ENCODE data around the gene FAM25A.
"Not testable (repeated sequence)": the region's sequence is repeated elsewhere in the genome, so short reads cannot be mapped to it uniquely, and the experiment has no call there.

FAM25A gene

DNA sequence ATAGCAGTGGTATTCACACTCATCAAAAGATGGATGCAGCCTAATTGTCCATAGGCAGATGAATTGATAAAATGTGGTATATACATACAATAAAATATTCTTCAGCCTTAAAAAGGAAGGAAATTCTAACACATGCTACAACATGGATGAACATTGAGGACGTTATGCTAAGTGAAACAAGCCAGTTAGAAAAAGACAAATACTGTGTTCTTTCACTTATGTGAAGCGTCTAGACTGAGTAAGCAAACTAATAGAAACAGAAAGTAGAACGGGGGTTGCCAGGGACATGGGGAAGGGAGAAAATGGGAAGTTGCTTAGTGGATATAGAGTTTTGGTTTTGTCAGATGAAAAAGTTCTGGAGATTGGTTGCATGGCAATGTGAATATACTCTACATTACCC, 6.6 kb upstream of the FAM25A start:
- DNase-seq (ENCODE audit: low read depth) = not testable (repeated sequence)

DNA sequence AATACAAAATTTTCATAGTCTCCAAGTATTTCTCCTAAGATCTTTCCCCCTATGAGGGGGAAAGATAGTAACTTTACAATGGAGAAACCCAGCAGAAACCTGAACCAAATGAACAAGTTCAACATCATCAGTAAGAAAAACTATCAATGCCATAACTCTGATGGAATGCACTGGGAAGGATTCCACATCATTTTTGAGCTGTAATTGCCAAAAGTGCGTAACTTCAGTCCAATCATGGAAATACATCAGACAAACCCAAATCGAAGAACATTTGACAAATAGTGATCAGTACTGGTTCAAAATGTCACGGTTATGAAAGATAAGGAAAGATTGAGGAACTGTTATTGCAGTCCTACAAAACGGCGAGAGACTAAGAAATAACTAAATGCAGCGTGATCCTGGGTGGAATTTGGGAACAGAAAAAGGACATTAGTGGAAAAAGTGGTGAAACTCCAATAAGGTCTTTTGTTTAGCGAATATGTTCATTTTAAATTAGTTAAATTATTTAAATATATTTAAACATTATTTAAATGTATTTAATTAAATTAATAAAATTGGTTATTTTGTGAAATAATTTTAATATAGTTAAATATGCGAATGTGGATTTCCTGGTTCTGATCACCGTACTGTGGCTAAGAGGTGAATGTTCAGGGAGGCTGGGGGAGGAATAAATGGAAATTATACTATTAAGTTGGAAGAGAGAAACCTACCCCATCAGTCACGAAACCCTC, 4.9 kb upstream of the FAM25A start:
- DNase-seq (ENCODE audit: low read depth) = not testable (repeated sequence)

DNA sequence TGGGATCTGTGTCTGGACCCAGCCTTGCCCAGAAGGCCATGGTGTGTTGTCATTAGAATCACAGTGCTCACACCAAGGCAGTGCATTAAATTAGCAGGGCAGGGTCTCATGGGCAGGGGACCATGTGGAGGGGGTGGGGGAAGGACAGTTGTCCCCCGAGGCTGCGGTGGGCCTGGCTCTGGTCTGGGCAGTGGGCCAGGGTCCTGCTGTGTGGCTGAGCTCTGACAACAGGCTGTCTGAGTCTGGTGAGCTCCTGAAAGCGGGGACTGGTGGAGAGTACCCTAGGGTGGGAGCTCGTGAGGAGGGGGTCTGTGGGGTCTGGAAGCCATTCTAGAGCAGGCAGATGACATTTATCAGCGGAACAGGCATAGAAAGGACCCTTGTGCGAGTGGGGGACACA, 2.0 kb upstream of the FAM25A start:
- DNase-seq (ENCODE audit: low read depth) = not testable (repeated sequence)

- not testable (repeated sequence) for DNase-seq (ENCODE audit: low read depth)
Measured at GRCh38 chr10:87019066-87019465, 1.0 kb upstream of the FAM25A start.

DNA sequence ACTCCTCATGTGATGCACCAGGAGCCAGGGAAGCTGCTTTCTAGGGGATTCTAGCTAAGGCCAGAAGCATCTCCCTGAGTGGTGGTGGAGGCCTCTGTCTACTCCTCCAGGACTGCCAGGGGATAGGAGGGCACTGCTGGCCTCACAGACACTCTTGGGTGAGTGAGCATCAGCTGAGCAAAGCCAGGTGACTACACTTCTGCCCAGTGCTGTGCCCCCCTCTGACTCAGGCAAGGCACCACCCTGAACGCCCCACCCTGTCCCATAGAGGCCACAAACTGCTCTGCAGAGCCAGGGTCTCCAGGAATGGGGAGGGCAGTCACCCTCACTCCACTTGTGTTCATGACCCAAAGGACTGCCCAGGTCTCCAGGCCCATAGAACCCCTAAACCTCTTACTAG, 590 bp upstream of the FAM25A start:
- DNase-seq (ENCODE audit: low read depth) = not testable (repeated sequence)

- not testable (repeated sequence) for DNase-seq (ENCODE audit: low read depth)
Measured at GRCh38 chr10:87025285-87025958, 5.3 kb downstream of the FAM25A start.

DNA sequence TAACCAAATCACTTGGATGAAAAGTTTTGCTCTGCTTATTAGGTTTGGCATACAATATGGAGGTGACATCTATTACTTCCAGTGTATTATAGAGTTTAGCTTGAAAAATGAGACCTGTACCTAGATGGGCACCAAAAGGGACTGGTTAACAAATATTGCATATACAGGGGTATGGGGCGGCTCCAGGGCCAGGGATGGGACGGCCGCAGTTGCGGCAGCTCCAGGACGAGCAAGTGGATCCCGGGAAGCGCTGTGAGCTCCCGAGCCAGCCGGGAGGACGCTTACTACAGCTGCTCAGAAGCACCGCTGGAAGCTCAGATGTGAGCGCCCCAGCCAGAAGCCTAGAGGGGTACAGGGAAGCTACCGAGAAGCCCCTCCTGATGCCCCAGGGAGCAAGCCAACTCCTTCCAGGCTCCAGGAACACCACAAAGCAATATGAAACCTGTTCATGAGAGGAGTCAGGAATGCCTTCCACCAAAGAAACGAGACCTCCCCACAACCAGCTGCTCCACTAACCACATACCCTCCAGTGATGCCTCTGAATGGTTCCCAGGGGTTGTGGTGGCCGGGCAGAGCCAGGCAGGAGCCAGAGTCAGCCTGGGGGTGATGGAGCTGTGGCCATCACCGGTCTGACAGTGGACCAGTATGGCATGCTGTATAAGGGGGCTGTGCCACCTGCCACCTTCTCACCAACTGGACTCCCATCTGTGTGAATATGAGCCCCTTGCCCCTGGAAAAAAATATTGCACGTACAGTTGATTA, 6.8 kb downstream of the FAM25A start:
- DNase-seq (ENCODE audit: low read depth) = not testable (repeated sequence)

DNA sequence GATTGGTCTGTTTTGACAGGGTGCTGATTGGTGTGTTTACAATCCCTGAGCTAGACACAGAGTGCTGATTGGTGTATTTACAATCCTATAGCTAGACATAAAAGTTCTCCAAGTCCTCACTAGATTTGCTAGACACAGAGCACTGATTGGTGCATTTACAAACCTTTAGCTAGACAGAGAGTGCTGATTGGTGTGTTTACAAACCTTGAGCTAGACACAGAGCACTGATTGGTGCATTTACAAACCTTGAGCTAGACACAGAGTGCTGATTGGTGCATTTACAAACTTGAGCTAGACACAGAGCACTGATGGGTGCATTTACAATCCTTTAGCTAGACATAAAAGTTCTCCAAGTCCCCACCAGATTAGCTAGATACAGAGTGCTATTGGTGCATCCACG, 10.3 kb downstream of the FAM25A start:
- not testable (repeated sequence) for DNase-seq (ENCODE audit: low read depth)

DNA sequence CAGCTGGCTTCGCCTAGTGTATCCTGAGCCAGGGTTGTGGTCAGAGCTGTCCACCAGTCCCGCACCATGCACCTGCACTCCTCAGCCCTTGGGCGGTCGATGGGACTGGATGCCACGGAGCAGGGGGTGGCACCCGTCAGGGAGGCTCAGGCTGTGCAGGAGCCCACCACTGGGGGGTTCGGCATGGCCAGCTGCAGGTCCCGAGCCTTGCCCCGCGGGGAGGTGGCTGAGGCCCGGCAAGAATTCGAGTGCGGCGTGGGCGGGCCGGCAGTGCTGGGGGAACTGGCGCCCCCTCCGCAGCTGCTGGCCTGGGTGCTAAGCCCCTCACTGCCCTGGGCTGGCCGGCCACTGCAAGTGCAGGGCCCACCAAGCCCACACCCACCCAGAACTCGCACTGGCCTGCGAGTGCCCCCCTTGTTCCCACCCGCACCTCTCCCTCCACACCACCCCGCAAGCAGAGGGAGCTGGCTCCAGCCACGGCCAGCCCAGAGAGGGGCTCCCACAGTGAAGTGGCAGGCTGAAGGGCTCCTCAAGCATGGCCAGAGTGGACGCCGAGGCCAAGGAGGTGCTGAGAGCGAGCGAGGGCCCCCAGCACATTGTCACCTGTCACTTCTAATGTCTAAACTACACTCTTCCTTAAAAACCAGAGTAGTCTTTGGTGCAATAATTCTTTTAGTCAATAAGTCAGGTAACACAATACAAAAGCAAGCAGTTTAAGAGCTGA, 11.0 kb downstream of the FAM25A start:
- DNase-seq (ENCODE audit: low read depth) = no peak

DNA sequence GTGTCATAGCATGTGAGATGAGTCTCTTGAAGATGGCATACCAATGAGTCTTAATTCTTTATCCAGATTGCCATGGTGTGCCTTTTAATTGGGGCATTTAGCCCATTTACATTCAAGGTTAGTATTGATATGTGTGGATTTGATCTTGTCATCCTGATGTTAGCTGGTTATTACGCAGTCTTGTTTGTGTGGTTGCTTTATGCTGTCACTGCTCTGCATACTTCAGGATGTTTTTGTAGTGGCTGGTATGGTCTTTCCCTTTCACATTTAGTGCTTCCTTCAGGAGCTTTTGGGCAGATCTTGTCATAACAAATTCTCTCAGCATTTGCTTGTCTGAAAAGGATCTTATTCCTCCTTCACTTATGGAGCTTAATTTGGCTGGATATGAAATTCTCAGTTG, 16.5 kb downstream of the FAM25A start:
- DNase-seq (ENCODE audit: low read depth) = no peak

DNA sequence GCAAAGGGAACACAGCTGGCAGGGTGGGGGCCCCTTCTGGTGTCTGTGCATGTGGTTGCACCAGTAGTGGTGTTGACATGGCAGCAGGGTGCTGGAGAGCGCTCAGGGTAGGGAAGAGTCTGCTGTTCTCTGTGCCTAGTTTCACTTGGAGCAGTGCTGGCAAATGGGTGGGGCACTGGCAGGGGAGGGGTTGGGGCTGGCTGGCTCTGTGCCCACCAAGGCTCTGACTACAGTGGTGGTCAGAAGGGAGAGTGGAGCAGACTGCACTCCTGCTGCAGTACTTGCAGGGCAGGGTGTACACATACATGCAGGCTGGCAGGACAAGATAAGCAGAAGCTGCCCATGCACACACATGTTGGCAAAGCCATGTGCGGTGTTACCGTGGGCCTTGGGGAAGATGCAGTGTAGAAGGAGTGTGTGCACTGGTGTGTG, 18.2 kb downstream of the FAM25A start:
- no peak for DNase-seq (ENCODE audit: low read depth)

GRCh38 chr10:87038786-87039185, 18.7 kb downstream of the FAM25A start:
- DNase-seq (ENCODE audit: low read depth) = no peak

DNA sequence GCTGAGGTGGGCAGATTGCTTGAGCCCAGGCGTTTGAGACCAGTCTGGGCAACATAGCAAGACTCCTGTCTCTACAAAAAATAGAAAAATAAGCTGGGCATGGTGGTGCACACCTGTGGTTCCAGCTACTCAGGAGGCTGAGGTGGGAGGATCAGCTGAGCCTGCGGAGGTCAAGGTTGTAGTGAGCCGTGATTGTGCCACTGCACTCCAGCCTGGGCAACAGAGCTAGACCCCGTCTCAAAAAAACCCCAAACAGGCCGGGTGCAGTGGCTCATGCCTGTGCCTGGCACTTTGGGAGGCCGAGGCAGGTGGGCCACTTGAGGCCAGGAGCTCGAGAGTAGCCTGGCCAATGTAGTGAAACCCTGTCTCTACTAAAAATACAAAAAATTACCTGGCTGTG, 23.5 kb downstream of the FAM25A start:
- DNase-seq (ENCODE audit: low read depth) = not testable (repeated sequence)

DNA sequence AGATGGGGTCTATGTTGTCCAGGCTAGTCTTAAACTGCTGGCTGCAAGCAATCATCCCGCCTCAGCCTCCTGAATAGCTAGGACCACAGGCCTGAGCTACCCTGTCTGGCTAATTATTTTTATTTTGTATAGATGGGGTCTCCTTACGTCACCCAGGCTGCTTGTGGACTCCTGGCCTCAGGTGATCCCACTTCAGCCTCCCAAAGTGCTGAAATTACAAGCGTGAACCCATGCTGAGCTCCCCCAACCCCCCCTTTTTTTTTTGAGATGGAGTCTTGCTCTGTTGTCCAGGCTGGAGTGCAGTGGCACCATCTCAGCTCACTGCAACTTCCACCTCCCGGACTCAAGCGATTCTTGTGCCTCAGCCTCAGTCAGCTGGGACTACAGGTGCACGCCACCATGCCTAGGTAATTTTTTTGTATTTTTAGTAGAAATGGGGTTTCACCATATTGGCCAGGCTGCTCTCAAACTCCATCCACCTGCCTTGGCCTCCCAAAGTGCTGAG, 25.4 kb downstream of the FAM25A start:
- DNase-seq (ENCODE audit: low read depth) = no peak

GRCh38 chr10:87053111-87053510, 33.0 kb downstream of the FAM25A start:
- DNase-seq (ENCODE audit: low read depth) = no peak

DNA sequence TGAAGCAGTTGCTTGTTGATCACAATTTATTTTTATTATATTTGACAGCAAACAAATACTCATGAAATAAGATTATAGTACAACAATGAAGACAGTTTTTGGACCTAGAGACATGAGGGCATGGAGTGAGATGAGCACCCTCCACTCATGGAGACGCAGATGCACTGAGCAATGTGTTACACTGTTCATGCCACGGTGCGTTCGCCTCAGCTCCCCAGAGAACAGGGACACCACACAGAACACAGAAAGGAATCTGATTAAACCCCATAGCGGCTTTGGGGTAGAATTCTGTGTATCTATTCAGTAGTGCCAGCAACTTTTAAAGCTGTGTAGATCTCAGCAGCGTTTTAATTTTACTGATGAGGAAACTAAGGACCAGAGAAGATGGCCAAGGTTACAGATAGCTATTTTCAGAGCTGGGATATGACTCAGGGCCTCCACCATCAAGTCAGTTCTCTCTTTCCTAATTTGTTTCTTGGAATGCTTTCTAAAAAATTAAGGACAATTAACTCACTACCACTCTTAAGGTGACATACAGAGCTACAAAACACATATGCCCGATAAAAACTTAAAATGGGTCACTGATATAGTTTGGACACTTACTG, 33.6 kb downstream of the FAM25A start:
- no peak for DNase-seq (ENCODE audit: low read depth)

DNA sequence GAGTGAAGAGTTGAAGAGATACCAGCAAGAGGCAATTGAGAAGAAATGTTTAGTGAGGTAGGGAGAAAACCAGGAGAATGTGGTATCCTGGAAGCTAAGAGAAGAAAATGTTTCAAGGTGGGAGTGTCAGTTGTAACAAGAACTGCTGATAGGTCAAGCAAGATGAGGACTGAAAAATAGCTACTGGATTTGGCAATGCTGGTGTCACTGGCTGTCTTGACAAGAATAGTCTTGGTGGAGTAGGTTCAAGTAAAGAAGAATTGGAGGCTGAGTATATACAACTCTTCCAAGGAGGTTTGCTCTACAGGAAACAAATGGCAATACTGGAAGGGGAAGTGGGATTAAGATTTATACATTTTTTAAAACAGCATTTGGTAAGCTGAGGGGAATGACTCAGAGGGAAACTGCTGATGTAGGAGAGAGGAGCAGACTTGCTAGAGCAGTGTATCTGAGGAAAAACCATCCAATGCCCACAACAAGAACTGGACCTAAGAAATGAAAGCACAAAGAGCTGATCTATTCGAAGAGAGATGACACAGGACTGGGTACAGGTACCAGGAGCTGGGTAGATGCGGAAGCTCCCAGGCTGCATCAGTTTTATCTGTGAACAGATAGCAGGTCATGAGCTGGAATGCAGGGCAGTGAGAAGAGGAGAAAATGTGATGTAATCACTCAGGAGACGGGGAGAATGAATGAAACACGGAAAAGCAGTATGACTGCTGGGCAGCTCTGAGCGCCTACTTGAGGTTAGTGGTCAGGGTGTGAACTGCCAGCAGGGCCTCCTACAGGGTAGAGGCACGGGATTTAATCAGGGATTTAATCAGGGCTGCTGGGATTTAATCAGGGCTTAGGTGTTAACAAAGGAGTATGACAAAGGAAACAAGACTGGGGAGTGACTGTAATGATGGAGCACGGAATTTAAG, 34.5 kb downstream of the FAM25A start:
- no peak for DNase-seq (ENCODE audit: low read depth)

DNA sequence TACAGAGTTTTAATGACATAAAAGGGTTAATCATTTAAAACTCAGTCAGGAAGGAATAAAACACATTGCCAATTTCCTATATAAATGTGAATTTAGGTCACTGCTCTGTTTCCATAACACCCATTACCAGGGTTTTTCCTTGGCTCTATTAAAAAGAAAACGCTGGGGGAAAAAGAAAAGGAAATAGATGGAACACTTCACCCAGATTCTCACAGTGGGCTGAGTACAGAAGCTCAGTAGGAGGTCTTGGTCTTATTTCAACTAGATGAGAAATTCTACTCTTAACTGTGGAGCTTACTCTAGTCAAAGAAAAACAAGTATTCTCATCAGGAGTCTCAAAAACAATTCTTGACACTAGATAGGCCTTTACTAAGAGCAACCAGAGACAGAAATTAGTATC, 38.1 kb downstream of the FAM25A start:
- DNase-seq (ENCODE audit: low read depth) = no peak

GRCh38 chr10:87059401-87059800, 39.3 kb downstream of the FAM25A start:
- no peak for DNase-seq (ENCODE audit: low read depth)

- DNase-seq (ENCODE audit: low read depth) = no peak
Measured at GRCh38 chr10:87060280-87060928, 40.3 kb downstream of the FAM25A start.
